ENCODE results near the gene FLNA. TPM values are rescaled to one million over a fixed set of nuclear protein-coding genes. Genes with fewer than 3 reads are reported as not detected.
"Not testable (repeated sequence)": the region's sequence is repeated elsewhere in the genome, so short reads cannot be mapped to it uniquely, and the experiment has no call there.

Gene FLNA
- total and polyA plus RNA-seq, 2 experiments from 2014 or later = 1,379 to 2,857 TPM

- Histone ChIP-seq H3K27ac (no peak overlapping the region), H3K4me2 (ENCODE audit: unreplicated experiment) (no peak overlapping the region), H4K20me1 (ENCODE audit: insufficient read depth) (no peaks in the 10 kb centered on the region), H3K79me2 (ENCODE audit: insufficient read depth) (peaks cover 33% of the 10 kb centered on the region), H3K4me1 (ENCODE audit: insufficient read depth) (no peaks in the 10 kb centered on the region; the same call in 1 of the 2 replicates), H3K9me2 (ENCODE audit: insufficient read depth) (no peaks in the 10 kb centered on the region), H3K36me3 (ENCODE audit: low read depth) (peaks cover 24% of the 10 kb centered on the region), H3K27me3 (replicated peaks; ENCODE audit: insufficient read depth) (no peaks in the 10 kb centered on the region), H3K9me3 (ENCODE audit: low read depth) (no peaks in the 10 kb centered on the region), H3F3A (ENCODE audit: insufficient read depth) (peaks cover 40% of the 10 kb centered on the region), H3K4me3 (no peak overlapping the region), H2AFZ (no peak overlapping the region), H3K9ac (no peak overlapping the region)
- DNase-seq = no peak
- in situ Hi-C loops (cut with MboI) = no loop called here
- 85 to 86% methylated on average over 6 to 7 of the region's 10 CpGs for WGBS, 2 experiments (ENCODE audit: low coverage in 1 of 2, low lambda C conversion rate in 2 of 2, missing lambda C conversion rate in 2 of 2)
- TF ChIP-seq EZH2 (IDR thresholded peaks at IDR 0.05; ENCODE audit: insufficient read depth, poor library complexity, severe bottlenecking) (no peak), EZH2phosphoT487 (IDR thresholded peaks at IDR 0.05; ENCODE audit: insufficient read depth, low read depth) (no peak)
Measured at GRCh38 chrX:154403192-154403591, 28.8 kb upstream of the FLNA start.

GRCh38 chrX:154402622-154403127, 28.2 kb upstream of the FLNA start:
- TF ChIP-seq EZH2 (IDR thresholded peaks at IDR 0.05; ENCODE audit: insufficient read depth, poor library complexity, severe bottlenecking) (no peak), EZH2phosphoT487 (IDR thresholded peaks at IDR 0.05; ENCODE audit: insufficient read depth, low read depth) (no peak)
- no peak overlapping the region for H2AFZ ChIP-seq
- H3K36me3 ChIP-seq (ENCODE audit: low read depth) = peaks cover 24% of the 10 kb centered on the region
- H3K79me2 ChIP-seq (ENCODE audit: insufficient read depth) = peaks cover 28% of the 10 kb centered on the region
- H3K27me3 ChIP-seq (replicated peaks; ENCODE audit: insufficient read depth) = no peaks in the 10 kb centered on the region
- no peak overlapping the region for H3K27ac ChIP-seq
- WGBS, 2 experiments (ENCODE audit: low coverage in 1 of 2, low lambda C conversion rate in 2 of 2, missing lambda C conversion rate in 2 of 2) = 71 to 100% methylated on average over 6 to 7 of the region's 19 CpGs
- H3K4me1 ChIP-seq (ENCODE audit: insufficient read depth) = no peaks in the 10 kb centered on the region; the same call in 1 of the 2 replicates
- no peak overlapping the region for H3K4me2 ChIP-seq (ENCODE audit: unreplicated experiment)
- in situ Hi-C loops (cut with MboI) = no loop called here
- H3K9me3 ChIP-seq (ENCODE audit: low read depth) = no peaks in the 10 kb centered on the region
- no peaks in the 10 kb centered on the region for H3K9me2 ChIP-seq (ENCODE audit: insufficient read depth)
- no peak overlapping the region for H3K4me3 ChIP-seq
- no peaks in the 10 kb centered on the region for H4K20me1 ChIP-seq (ENCODE audit: insufficient read depth)
- H3F3A ChIP-seq (ENCODE audit: insufficient read depth) = peaks cover 40% of the 10 kb centered on the region
- H3K9ac ChIP-seq = no peak overlapping the region
- no peak for DNase-seq

GRCh38 chrX:154401918-154402621, 27.6 kb upstream of the FLNA start:
- H3K4me3 ChIP-seq = no peak overlapping the region
- no peaks in the 10 kb centered on the region; the same call in 1 of the 2 replicates for H3K4me1 ChIP-seq (ENCODE audit: insufficient read depth)
- no peak overlapping the region; the same call in 1 of the 2 replicates for H3K27ac ChIP-seq
- H3K4me2 ChIP-seq (ENCODE audit: unreplicated experiment) = no peak overlapping the region
- H3K9me2 ChIP-seq (ENCODE audit: insufficient read depth) = no peaks in the 10 kb centered on the region
- H3K36me3 ChIP-seq (ENCODE audit: low read depth) = peaks cover 24% of the 10 kb centered on the region
- WGBS, 2 experiments (ENCODE audit: low coverage in 1 of 2, low lambda C conversion rate in 2 of 2, missing lambda C conversion rate in 2 of 2) = 20 to 29% methylated on average over 6 of the region's 6 CpGs
- H4K20me1 ChIP-seq (ENCODE audit: insufficient read depth) = no peaks in the 10 kb centered on the region
- in situ Hi-C loops (cut with MboI) = no loop called here
- peaks cover 23% of the 10 kb centered on the region for H3K79me2 ChIP-seq (ENCODE audit: insufficient read depth)
- 0 out of 2 replicates have a peak overlapping the region, but pooled peaks have one; percentile 100 for H3K9ac ChIP-seq
- H3K9me3 ChIP-seq (ENCODE audit: low read depth) = no peaks in the 10 kb centered on the region
- H3F3A ChIP-seq (ENCODE audit: insufficient read depth) = peaks cover 40% of the 10 kb centered on the region
- H2AFZ ChIP-seq = no peak overlapping the region
- no peaks in the 10 kb centered on the region for H3K27me3 ChIP-seq (replicated peaks; ENCODE audit: insufficient read depth)
- no peak for DNase-seq
- no peak for TF ChIP-seq EZH2phosphoT487 (IDR thresholded peaks at IDR 0.05; ENCODE audit: insufficient read depth, low read depth)

GRCh38 chrX:154401045-154401799, 26.8 kb upstream of the FLNA start:
- no peaks in the 10 kb centered on the region for H3K9me2 ChIP-seq (ENCODE audit: insufficient read depth)
- H3K79me2 ChIP-seq (ENCODE audit: insufficient read depth) = peaks cover 24% of the 10 kb centered on the region
- peak overlapping the region; percentile 85; the same call in 1 of the 2 replicates for H3K4me3 ChIP-seq
- peaks cover 40% of the 10 kb centered on the region for H3F3A ChIP-seq (ENCODE audit: insufficient read depth)
- no peak for DNase-seq
- H3K9ac ChIP-seq = peak overlapping the region; percentile 100
- peaks cover 24% of the 10 kb centered on the region for H3K36me3 ChIP-seq (ENCODE audit: low read depth)
- TF ChIP-seq EZH2 (IDR thresholded peaks at IDR 0.05; ENCODE audit: insufficient read depth, poor library complexity, severe bottlenecking) = no peak
- TF ChIP-seq EZH2phosphoT487 (IDR thresholded peaks at IDR 0.05; ENCODE audit: insufficient read depth, low read depth) = no peak
- H4K20me1 ChIP-seq (ENCODE audit: insufficient read depth) = no peaks in the 10 kb centered on the region
- in situ Hi-C loops (cut with MboI) = no loop called here
- no peak overlapping the region for H2AFZ ChIP-seq
- no peaks in the 10 kb centered on the region for H3K9me3 ChIP-seq (ENCODE audit: low read depth)
- H3K27ac ChIP-seq = peak overlapping the region; percentile 100
- 28 to 31% methylated on average over 6 of the region's 6 CpGs for WGBS, 2 experiments (ENCODE audit: low coverage in 1 of 2, low lambda C conversion rate in 2 of 2, missing lambda C conversion rate in 2 of 2)
- H3K4me1 ChIP-seq (ENCODE audit: insufficient read depth) = no peaks in the 10 kb centered on the region; the same call in 1 of the 2 replicates
- no peak overlapping the region for H3K4me2 ChIP-seq (ENCODE audit: unreplicated experiment)
- no peaks in the 10 kb centered on the region for H3K27me3 ChIP-seq (replicated peaks; ENCODE audit: insufficient read depth)

GRCh38 chrX:154400369-154400817, 26.0 kb upstream of the FLNA start:
- Histone ChIP-seq H3K27ac (peak overlapping the region; percentile 100), H3K4me3 (peak overlapping the region; percentile 85), H3K36me3 (ENCODE audit: low read depth) (peaks cover 24% of the 10 kb centered on the region), H3K79me2 (ENCODE audit: insufficient read depth) (peaks cover 28% of the 10 kb centered on the region), H3F3A (ENCODE audit: insufficient read depth) (peaks cover 40% of the 10 kb centered on the region), H3K9ac (peak overlapping the region; percentile 100), H3K4me2 (ENCODE audit: unreplicated experiment) (peak overlapping the region; percentile 90)
- H2AFZ ChIP-seq; in situ Hi-C loops (cut with MboI); H3K27me3 ChIP-seq (replicated peaks; ENCODE audit: insufficient read depth); DNase-seq; H3K9me3 ChIP-seq (ENCODE audit: low read depth); H3K9me2 ChIP-seq (ENCODE audit: insufficient read depth); H3K4me1 ChIP-seq (ENCODE audit: insufficient read depth); H4K20me1 ChIP-seq (ENCODE audit: insufficient read depth): not testable (repeated sequence)
- 55 to 67% methylated on average over 5 to 6 of the region's 6 CpGs for WGBS, 2 experiments (ENCODE audit: low coverage in 1 of 2, low lambda C conversion rate in 2 of 2, missing lambda C conversion rate in 2 of 2)

Data from GM23248 (cell line).